SK-N-SH treated with all-trans-retinoic acid at 6 μM for 48 hours (cell line): Measurements from ENCODE around the gene ABCG5.

Source experiments
- ATAC-seq: fragments of 200-7000 bp; cut with Tn5 transposase; 3 replicates; pipeline ENCODE4 v1.9.1; 2020; ENCODE audit warnings: mild to moderate bottlenecking, moderate library complexity
- ARNTL ChIP-seq: fragments of 450-650 bp; formaldehyde crosslinking; IDR thresholded peaks from 2 replicates; pipeline ENCODE4 v1.5.0; 2020; ENCODE audit warnings: low read depth, mild to moderate bottlenecking, moderate library complexity, borderline replicate concordance
- BACH2 ChIP-seq: fragments of 250-450 bp; sonication (Bioruptor Pico); IDR thresholded peaks from 2 replicates; pipeline ENCODE4 v1.9.0; 2021; ENCODE audit warnings: mild to moderate bottlenecking, borderline replicate concordance
- CREB5 ChIP-seq: fragments of 250-450 bp; sonication (Bioruptor Pico); IDR thresholded peaks from 2 replicates; pipeline ENCODE4 v1.5.1; 2020; ENCODE audit warnings: low read depth, mild to moderate bottlenecking, moderate library complexity
- CSDC2 ChIP-seq: fragments of 250-450 bp; sonication (Bioruptor Pico); IDR thresholded peaks from 2 replicates; pipeline ENCODE4 v1.5.0; 2020; ENCODE audit warnings: mild to moderate bottlenecking, moderate library complexity
- ESRRG ChIP-seq: fragments of 250-450 bp; sonication (Bioruptor Pico); IDR thresholded peaks from 2 replicates; pipeline ENCODE4 v1.6.1; 2021; ENCODE audit warnings: mild to moderate bottlenecking
- GLIS3 ChIP-seq: fragments of 250-450 bp; sonication (Bioruptor Pico); IDR thresholded peaks from 2 replicates; pipeline ENCODE4 v1.5.0; 2020; ENCODE audit warnings: mild to moderate bottlenecking, moderate library complexity
- ISL1 ChIP-seq: fragments of 250-450 bp; sonication (Bioruptor Pico); IDR thresholded peaks from 2 replicates; pipeline ENCODE4 v2.1.2; 2022; ENCODE audit warnings: mild to moderate bottlenecking, moderate library complexity
- OSR1 ChIP-seq: fragments of 250-450 bp; sonication (Bioruptor Pico); IDR thresholded peaks from 2 replicates; pipeline ENCODE4 v1.8.0; 2022; ENCODE audit warnings: moderate library complexity, mild to moderate bottlenecking, inconsistent platforms
- PATZ1 ChIP-seq: fragments of 250-450 bp; sonication (Bioruptor Pico); IDR thresholded peaks from 2 replicates; pipeline ENCODE4 v1.8.0; 2020; ENCODE audit warnings: mild to moderate bottlenecking, moderate library complexity, borderline replicate concordance
- POU6F1 ChIP-seq: fragments of 250-450 bp; sonication (Bioruptor Pico); IDR thresholded peaks from 2 replicates; pipeline ENCODE4 v1.8.0; 2021; ENCODE audit warnings: low read depth, mild to moderate bottlenecking, moderate library complexity, borderline replicate concordance
- PPARA ChIP-seq: fragments of 250-450 bp; sonication (Bioruptor Pico); IDR thresholded peaks from 2 replicates; pipeline ENCODE4 v1.5.0; 2020; ENCODE audit warnings: mild to moderate bottlenecking, borderline replicate concordance
- RARB ChIP-seq: fragments of 250-450 bp; sonication (Bioruptor Pico); IDR thresholded peaks from 2 replicates; pipeline ENCODE4 v1.8.0; 2021; ENCODE audit warnings: mild to moderate bottlenecking, moderate library complexity
- SNAI2 ChIP-seq: fragments of 250-450 bp; sonication (Bioruptor Pico); IDR thresholded peaks from 2 replicates; pipeline ENCODE4 v1.5.0; 2020; ENCODE audit warnings: mild to moderate bottlenecking, moderate library complexity
- TCF4 ChIP-seq: fragments of 250-450 bp; sonication (Bioruptor Pico); IDR thresholded peaks from 2 replicates; pipeline ENCODE4 v1.8.0; 2021; ENCODE audit warnings: mild to moderate bottlenecking, moderate library complexity, borderline replicate concordance
- TOX ChIP-seq: fragments of 250-450 bp; sonication (Bioruptor Pico); IDR thresholded peaks from 2 replicates; pipeline ENCODE4 v1.8.0; 2021; ENCODE audit warnings: mild to moderate bottlenecking, moderate library complexity, borderline replicate concordance
- TSHZ2 ChIP-seq: fragments of 250-450 bp; sonication (Bioruptor Pico); IDR thresholded peaks from 2 replicates; pipeline ENCODE4 v1.5.0; 2020; ENCODE audit warnings: mild to moderate bottlenecking, moderate library complexity
- ZFP3 ChIP-seq: fragments of 250-450 bp; sonication (Bioruptor Pico); IDR thresholded peaks from 2 replicates; pipeline ENCODE4 v1.5.0; 2020; ENCODE audit warnings: mild to moderate bottlenecking, moderate library complexity
- ZFP30 ChIP-seq: fragments of 450-650 bp; formaldehyde crosslinking; IDR thresholded peaks from 2 replicates; pipeline ENCODE4 v1.5.0; 2022; ENCODE audit warnings: mild to moderate bottlenecking, moderate library complexity
- ZNF565 ChIP-seq: fragments of 450-650 bp; formaldehyde crosslinking; conservative IDR thresholded peaks from 2 replicates; pipeline ENCODE4 v1.5.0; 2020; ENCODE audit warnings: low read depth, mild to moderate bottlenecking, moderate library complexity
- ZNF70 ChIP-seq: fragments of 450-650 bp; formaldehyde crosslinking; IDR thresholded peaks from 2 replicates; pipeline ENCODE4 v1.5.0; 2020; ENCODE audit warnings: mild to moderate bottlenecking, moderate library complexity
- ZNF8 ChIP-seq: fragments of 450-650 bp; formaldehyde crosslinking; IDR thresholded peaks from 2 replicates; pipeline ENCODE4 v1.5.0; 2020; ENCODE audit warnings: mild to moderate bottlenecking, moderate library complexity

Gene ABCG5

GRCh38 chr2:43882312-43882711, 43.7 kb upstream of the ABCG5 start:
- ATAC-seq = no peak

DNA sequence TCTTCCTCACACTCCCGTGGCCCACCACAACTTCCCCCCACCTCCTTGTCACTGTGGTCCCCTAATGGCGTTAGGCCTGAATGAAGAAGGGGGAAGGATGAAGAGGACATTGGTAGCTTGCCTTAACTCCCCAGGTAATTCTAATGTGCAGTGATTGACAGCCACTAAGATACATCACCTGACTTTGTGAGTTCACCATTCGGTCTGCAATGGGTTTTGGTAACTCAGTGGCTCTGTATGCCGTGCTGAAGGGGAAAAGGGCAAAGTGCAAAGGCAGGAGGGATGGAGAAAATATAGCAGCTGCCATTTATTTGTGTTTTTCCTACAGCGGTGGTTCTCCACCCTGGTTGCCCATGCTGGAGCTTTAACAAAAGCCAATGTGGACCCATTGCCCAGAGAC, 42.3 kb upstream of the ABCG5 start:
- ATAC-seq = no peak
- no peak for TF ChIP-seq RARB (CRISPR knock-in tag)
- no peak for TF ChIP-seq ARNTL (CRISPR knock-in tag)
- TF ChIP-seq TOX (CRISPR knock-in tag) = no peak
- no peak for TF ChIP-seq OSR1 (CRISPR knock-in tag)
- no peak for TF ChIP-seq ZFP30
- TF ChIP-seq ISL1 (CRISPR knock-in tag) = no peak
- TF ChIP-seq ZFP3 = no peak
- no peak for TF ChIP-seq POU6F1 (CRISPR knock-in tag)
- TF ChIP-seq ZNF565 (CRISPR knock-in tag) = no peak
- TF ChIP-seq ZNF70 (CRISPR knock-in tag) = no peak
- TF ChIP-seq CSDC2 (CRISPR knock-in tag) = no peak
- TF ChIP-seq PATZ1 (CRISPR knock-in tag) = no peak
- no peak for TF ChIP-seq ESRRG (CRISPR knock-in tag)
- TF ChIP-seq TCF4 (CRISPR knock-in tag) = no peak
- TF ChIP-seq SNAI2 = no peak

More at GRCh38 chr2:43882312-43882711, 43.7 kb upstream of the ABCG5 start:
- TF ChIP-seq ESRRG (CRISPR knock-in tag) (no peak), GLIS3 (CRISPR knock-in tag) (no peak), CSDC2 (CRISPR knock-in tag) (no peak), SNAI2 (no peak), BACH2 (CRISPR knock-in tag) (no peak), ZNF565 (CRISPR knock-in tag) (no peak), CREB5 (no peak), PPARA (CRISPR knock-in tag) (no peak)

DNA sequence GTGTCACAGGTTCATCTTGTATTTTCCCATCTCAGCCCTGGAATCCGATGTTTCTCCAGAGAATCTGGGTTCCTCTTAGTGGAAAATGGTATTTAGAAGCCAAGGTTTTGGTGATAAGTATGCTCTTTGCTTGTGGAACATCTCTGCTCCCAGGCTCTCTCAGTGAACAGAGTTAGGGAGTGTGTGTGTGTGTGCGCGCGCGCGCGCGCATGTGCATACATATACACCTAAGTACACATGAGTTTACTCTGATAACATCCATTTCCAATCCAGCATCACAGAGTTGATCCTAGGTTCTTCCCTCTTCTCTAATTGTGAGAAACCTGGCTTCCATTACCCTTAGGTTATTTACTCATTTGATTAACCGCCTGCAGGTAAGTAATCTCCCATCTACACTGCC, 41.8 kb upstream of the ABCG5 start:
- no peak for TF ChIP-seq ZFP30
- TF ChIP-seq TCF4 (CRISPR knock-in tag) = no peak
- no peak for TF ChIP-seq ISL1 (CRISPR knock-in tag)
- no peak for TF ChIP-seq ESRRG (CRISPR knock-in tag)
- TF ChIP-seq ZNF8 (CRISPR knock-in tag) = no peak
- TF ChIP-seq CSDC2 (CRISPR knock-in tag) = no peak
- TF ChIP-seq ZFP3 = no peak
- TF ChIP-seq ARNTL (CRISPR knock-in tag) = no peak
- TF ChIP-seq CREB5 = no peak
- TF ChIP-seq TOX (CRISPR knock-in tag) = no peak
- TF ChIP-seq ZNF565 (CRISPR knock-in tag) = no peak
- TF ChIP-seq SNAI2 = no peak
- TF ChIP-seq TSHZ2 (CRISPR knock-in tag) = no peak
- TF ChIP-seq PPARA (CRISPR knock-in tag) = no peak
- no peak for TF ChIP-seq GLIS3 (CRISPR knock-in tag)
- no peak for TF ChIP-seq RARB (CRISPR knock-in tag)
- TF ChIP-seq, all 23 proteins: peak for 0
- no peak for ATAC-seq
